WERI-Rb-1 (cell line): ENCODE results near the gene SLC45A3.

Source experiments
- DNase-seq: peaks from one replicate; pipeline ENCODE4 v3.0.0-alpha.2; 2020
- H3K27ac ChIP-seq: fragments of 250-450 bp; sonication (Bioruptor Pico); 2 replicates; pipeline ENCODE4 v1.5.1; 2020; ENCODE audit warnings: mild to moderate bottlenecking, moderate library complexity
- H3K27me3 ChIP-seq: fragments of 250-450 bp; sonication (Bioruptor Pico); 2 replicates; pipeline ENCODE4 v1.5.1; 2021; ENCODE audit warnings: mild to moderate bottlenecking, low read depth, moderate library complexity; ENCODE audit not compliant: insufficient read depth, severe bottlenecking
- H3K36me3 ChIP-seq: fragments of 250-450 bp; sonication (Bioruptor Pico); 2 replicates; pipeline ENCODE4 v1.5.1; 2020; ENCODE audit warnings: mild to moderate bottlenecking, moderate library complexity
- H3K4me3 ChIP-seq: 2 replicates; pipeline ENCODE4 v1.5.1; 2011; ENCODE audit warnings: low read depth, mild to moderate bottlenecking, control low read depth, low read length
- H3K9me3 ChIP-seq: fragments of 250-450 bp; sonication (Bioruptor Pico); 2 replicates; pipeline ENCODE4 v1.5.1; 2021; ENCODE audit warnings: mild to moderate bottlenecking, moderate library complexity; ENCODE audit not compliant: severe bottlenecking
- TF ChIP-seq, protein P1 (sequence below): IDR thresholded peaks from 2 replicates; pipeline ENCODE4 v1.5.1; 2011; ENCODE audit warnings: low read depth, mild to moderate bottlenecking, control low read depth, inconsistent platforms, low read length

SLC45A3 gene

DNA sequence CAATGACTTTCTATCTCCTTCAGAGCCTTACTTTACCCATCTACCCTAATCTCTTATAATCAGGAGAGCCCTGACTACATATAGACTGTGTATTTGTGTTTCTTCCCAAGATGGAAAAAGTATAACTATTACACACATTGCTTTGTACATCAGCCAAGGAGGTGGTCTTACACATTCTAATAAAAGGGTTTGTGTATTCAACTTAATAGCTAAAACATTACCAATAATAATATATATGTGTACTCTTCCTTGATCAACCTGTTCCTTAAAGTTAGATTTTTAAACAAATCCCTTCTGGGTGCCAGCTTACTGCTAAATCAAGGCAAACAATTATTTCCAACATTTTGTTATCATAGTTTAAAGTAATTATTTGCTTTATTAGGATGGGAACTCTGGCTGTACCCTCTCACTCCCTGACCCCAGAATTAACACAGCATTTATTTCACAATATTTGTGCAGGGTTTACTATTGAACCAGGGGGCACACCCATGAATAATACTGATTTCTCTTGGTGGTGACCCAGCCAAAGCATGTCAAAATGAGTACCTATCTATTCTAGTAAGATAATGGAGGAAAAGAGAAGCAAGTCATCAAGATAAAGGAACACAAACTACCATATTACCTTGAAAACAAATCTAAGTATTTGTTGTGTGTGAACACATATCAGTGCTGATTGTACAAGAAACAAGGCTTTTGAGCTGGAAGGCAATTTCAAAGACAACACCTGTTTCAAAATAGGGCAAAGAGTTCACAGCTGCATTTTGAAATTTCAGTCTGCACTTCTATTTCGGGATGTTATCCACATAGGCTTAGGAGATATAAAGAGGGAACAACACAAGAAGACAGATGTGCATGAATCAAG is 30.1 kb upstream of the SLC45A3 start:
- peak overlapping the region; percentile 76 for H3K27ac ChIP-seq
- no peaks in the 10 kb centered on the region for H3K27me3 ChIP-seq
- DNase-seq, result no peak
- no peak overlapping the region for H3K4me3 ChIP-seq
- TF ChIP-seq, protein P1, sequence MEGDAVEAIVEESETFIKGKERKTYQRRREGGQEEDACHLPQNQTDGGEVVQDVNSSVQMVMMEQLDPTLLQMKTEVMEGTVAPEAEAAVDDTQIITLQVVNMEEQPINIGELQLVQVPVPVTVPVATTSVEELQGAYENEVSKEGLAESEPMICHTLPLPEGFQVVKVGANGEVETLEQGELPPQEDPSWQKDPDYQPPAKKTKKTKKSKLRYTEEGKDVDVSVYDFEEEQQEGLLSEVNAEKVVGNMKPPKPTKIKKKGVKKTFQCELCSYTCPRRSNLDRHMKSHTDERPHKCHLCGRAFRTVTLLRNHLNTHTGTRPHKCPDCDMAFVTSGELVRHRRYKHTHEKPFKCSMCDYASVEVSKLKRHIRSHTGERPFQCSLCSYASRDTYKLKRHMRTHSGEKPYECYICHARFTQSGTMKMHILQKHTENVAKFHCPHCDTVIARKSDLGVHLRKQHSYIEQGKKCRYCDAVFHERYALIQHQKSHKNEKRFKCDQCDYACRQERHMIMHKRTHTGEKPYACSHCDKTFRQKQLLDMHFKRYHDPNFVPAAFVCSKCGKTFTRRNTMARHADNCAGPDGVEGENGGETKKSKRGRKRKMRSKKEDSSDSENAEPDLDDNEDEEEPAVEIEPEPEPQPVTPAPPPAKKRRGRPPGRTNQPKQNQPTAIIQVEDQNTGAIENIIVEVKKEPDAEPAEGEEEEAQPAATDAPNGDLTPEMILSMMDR, result no peak
- no peaks in the 10 kb centered on the region for H3K9me3 ChIP-seq
- H3K36me3 ChIP-seq, result peaks cover 21% of the 10 kb centered on the region

DNA sequence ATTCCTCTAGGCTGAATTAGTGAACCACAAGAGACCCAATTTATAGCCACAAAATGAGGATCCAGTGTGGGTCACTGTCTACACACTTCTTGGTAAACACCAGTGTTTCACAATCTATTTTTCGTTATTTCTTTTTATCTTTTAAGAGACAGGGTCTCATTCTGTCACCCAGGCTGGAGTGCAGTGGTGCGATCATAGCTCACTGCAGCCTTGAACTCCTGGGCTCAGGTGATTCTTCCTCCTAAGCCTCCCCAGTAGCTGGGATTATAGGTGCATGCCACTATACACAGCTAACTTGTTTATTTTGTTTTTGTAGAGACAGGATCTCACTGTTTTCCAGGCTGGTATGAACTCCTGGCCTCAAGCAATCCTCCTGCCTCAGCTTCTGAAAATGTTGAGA is 29.3 kb upstream of the SLC45A3 start:
- Histone ChIP-seq H3K27ac (peak overlapping the region; percentile 76), H3K27me3 (no peaks in the 10 kb centered on the region), H3K4me3 (no peak overlapping the region), H3K36me3 (peaks cover 18% of the 10 kb centered on the region), H3K9me3 (no peaks in the 10 kb centered on the region)
- DNase-seq, result no peak
- TF ChIP-seq, protein P1, result no peak

DNA sequence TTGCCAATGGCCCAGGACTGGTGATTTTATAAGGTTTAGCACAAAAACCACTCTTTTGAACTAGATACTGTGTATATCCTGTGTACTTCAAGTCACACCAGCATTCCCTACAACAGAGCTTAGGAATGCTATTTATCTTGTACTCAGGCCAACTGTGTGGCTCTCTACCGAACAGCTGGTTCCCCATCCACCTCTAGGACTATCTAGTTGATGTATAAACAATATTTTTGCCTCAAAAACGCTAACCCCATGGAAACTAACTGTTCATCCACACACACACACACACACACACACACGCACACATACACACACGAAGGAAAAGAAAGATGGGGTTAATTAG is 28.7 kb upstream of the SLC45A3 start:
- Histone ChIP-seq H3K36me3 (peaks cover 23% of the 10 kb centered on the region), H3K27me3 (no peaks in the 10 kb centered on the region), H3K9me3 (no peaks in the 10 kb centered on the region), H3K4me3 (no peak overlapping the region), H3K27ac (peak overlapping the region; percentile 76)
- TF ChIP-seq, protein P1, result no peak
- no peak for DNase-seq

DNA sequence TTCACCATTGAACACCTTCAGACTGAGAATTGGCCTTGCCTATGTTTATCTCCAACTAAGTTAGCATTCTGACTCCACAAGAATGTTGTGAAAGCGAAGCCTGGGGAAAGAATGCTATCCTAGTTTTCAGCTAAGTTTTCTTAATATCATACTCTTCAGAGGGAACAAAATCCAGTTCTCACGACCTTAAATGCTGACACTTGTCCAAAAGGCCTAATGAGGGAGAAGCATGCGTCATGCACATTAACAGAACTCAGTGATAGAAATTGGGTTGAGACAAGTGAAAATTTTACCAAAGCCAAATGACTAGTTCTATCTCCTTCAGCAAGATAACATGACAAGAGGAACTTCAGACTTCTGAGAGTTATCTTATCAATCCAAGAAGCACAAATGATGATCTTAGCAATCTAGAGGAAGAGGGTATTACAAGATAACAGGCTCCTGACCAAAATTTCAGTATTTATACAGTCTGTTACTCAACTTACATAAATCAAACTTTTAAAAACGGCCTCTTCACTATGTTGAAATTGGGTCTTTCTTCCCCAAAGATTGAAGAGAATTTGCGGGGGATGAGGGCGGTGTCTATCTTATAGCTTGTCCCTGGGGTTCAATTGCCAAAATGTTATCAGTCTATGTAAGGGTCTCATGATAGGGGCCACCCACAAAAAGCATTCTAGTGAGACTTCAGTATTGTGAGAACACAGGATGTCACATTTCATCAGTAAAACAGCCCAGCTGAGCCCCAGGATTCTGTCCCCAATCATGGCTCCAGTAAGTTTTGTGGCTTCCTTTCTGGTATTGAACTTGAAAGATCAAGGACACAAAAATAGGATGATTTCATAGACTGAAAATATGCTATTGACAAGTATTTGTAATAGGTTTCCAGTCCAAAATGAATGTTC is 26.5 kb upstream of the SLC45A3 start:
- TF ChIP-seq, protein P1, result no peak
- H3K4me3 ChIP-seq, result no peak overlapping the region
- no peaks in the 10 kb centered on the region for H3K9me3 ChIP-seq
- H3K27me3 ChIP-seq, result no peaks in the 10 kb centered on the region
- no peak for DNase-seq
- peaks cover 30% of the 10 kb centered on the region for H3K36me3 ChIP-seq
- H3K27ac ChIP-seq, result peak overlapping the region; percentile 76

DNA sequence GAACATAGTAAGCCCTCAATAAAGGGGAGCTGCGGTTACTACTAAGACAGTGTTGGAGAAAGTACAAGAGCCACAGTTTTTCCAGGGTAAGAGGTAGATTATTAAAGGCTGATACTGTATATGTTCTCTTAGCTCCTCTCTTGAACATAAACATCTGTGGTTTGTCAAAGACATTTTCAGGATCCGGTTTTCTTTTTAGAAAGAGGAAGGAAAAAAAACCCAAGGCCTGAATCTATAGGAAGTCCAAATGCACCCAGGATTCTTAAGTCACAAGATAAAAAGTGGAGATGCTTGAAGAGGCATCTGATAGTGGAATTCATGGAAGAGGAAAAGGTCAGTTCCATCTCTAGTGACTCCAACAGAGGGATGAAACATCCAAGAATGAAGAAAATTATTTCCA is 24.6 kb upstream of the SLC45A3 start:
- TF ChIP-seq, protein P1, result no peak
- Histone ChIP-seq H3K27me3 (no peaks in the 10 kb centered on the region), H3K9me3 (no peaks in the 10 kb centered on the region), H3K27ac (no peak overlapping the region), H3K36me3 (peaks cover 24% of the 10 kb centered on the region; the same call in 1 of the 2 replicates), H3K4me3 (no peak overlapping the region)
- DNase-seq, result no peak
